Suprapubic skin (tissue), 3 donors: ENCODE measurements around the gene PPP1R9B.

Experiments used
- CTCF ChIP-seq, 2 donors: fragments of 200-600 bp in 1 of 2; fragments of 450-650 bp in 1 of 2; sonication (generic) in 1 of 2; IDR thresholded peaks; one replicate each; pipeline ENCODE4 v1.5.1; 2016 to 2019; ENCODE audit warnings: antibody characterized with exemption in 2 of 2, mild to moderate bottlenecking in 1 of 2, moderate library complexity in 1 of 2
- POLR2A ChIP-seq, 2 donors: fragments of 450-650 bp; IDR thresholded peaks; one replicate each; pipeline ENCODE4 v1.6.1; 2017; ENCODE audit warnings: antibody characterized with exemption in 2 of 2, mild to moderate bottlenecking in 2 of 2, moderate library complexity in 2 of 2

- no peak for TF ChIP-seq CTCF (IDR thresholded peaks at IDR 0.05)
- no peak for TF ChIP-seq POLR2A (IDR thresholded peaks at IDR 0.05)
These were observed 22.5 kb upstream of the PPP1R9B start for GRCh38 chr17:50172936-50173334.
